Parietal lobe (tissue), 2 donors: ENCODE data around the gene COA7. TPM values are rescaled to one million over a fixed set of nuclear protein-coding genes. Genes with fewer than 3 reads are reported as not detected.

Source experiments
- small RNA-seq: library from RNA; depleted of rRNA; stranded (forward); fragments of <200 nt; gene quantifications from one replicate; pipeline ENCODE3, GENCODE V24; 2014; ENCODE audit warnings: low replicate concordance
- total RNA-seq: library from RNA; depleted of rRNA; stranded (reverse); fragments of >200 nt; gene quantifications from one replicate; pipeline ENCODE4 v1.2.3, GENCODE V29; 2014

The COA7 gene
- total RNA-seq, result 20.7 TPM

GRCh38 chr1:52697795-52698674, at the start of gene COA7:
Gene COA7 (minus strand): TSS chr1:52698347. CDS start chr1:52698326, 21 bp downstream.

GRCh38 chr1:52726265-52727113, 28.3 kb upstream of the COA7 start, which contains the start of gene ZYG11B:
Gene ZYG11B (plus strand): TSS chr1:52726453. CDS start chr1:52726654, 201 bp downstream.

Small RNA genes lying within 50 kb of the gene (small RNA-seq; reads per million reads assigned to genes)
- gene RN7SL62P, result not detected

Other genes starting within 250 kb of the COA7 start
- gene TUT4, start 145.3 kb downstream of the COA7 start, total RNA-seq, result 229 TPM
- gene GPX7, start 96.0 kb downstream of the COA7 start, total RNA-seq, result 24.7 TPM
- gene SHISAL2A, start 65.2 kb downstream of the COA7 start, total RNA-seq, result not detected
- gene ZYG11B, start 28.1 kb upstream of the COA7 start, total RNA-seq, result 129 TPM
- 0.31 TPM for gene ZYG11A, start 144.4 kb upstream of the COA7 start, total RNA-seq
- gene ECHDC2, start 223.4 kb upstream of the COA7 start, total RNA-seq, result 13.8 TPM
- 48.5 TPM for gene SCP2, start 228.9 kb upstream of the COA7 start, total RNA-seq